ENCODE measurements around the gene SUGP1.

Gene SUGP1

GRCh38 chr19:19267305-19267704 lies 53.0 kb downstream of the SUGP1 start:
- Histone ChIP-seq H3K4me1 (ENCODE audit: insufficient read depth, low read length) (no peaks in the 10 kb centered on the region), H3K4me3 (ENCODE audit: low read depth in 1 of 2, low read length in 2 of 2) (no peak overlapping the region), H4K20me1 (ENCODE audit: insufficient read depth, low read length) (peaks cover 5% of the 10 kb centered on the region; the same call in 1 of the 2 replicates), H3K9ac (ENCODE audit: low read depth, low read length) (no peak overlapping the region), H3K36me3 (ENCODE audit: insufficient read depth, low read length) (no peaks in the 10 kb centered on the region), H3K9me3 (ENCODE audit: insufficient read depth, low read length, severe bottlenecking) (no peaks in the 10 kb centered on the region), H3K27me3 (ENCODE audit: insufficient read depth, low read length, poor library complexity) (no peaks in the 10 kb centered on the region), H3K79me2 (ENCODE audit: insufficient read depth, low read length) (no peaks in the 10 kb centered on the region), H3K4me2 (ENCODE audit: insufficient read depth, low read length) (no peak overlapping the region), H3K27ac (ENCODE audit: low read length) (no peak overlapping the region), H2AFZ (ENCODE audit: low read depth, low read length) (no peak overlapping the region)
- ATAC-seq (ENCODE audit: insufficient read depth, low read depth) (no peak), DNase-seq (no peak)
- no peak for TF ChIP-seq CTCF (IDR thresholded peaks at IDR 0.05; ENCODE audit: borderline replicate concordance, extremely low read depth, low read length, poor library complexity, severe bottlenecking)
- TF ChIP-seq EZH2 (IDR thresholded peaks at IDR 0.05; ENCODE audit: borderline replicate concordance, low read depth, low read length, severe bottlenecking) = no peak

- no peak for TF ChIP-seq CTCF (IDR thresholded peaks at IDR 0.05; ENCODE audit: borderline replicate concordance, extremely low read depth, low read length, poor library complexity, severe bottlenecking)
- no peak for TF ChIP-seq EZH2 (IDR thresholded peaks at IDR 0.05; ENCODE audit: borderline replicate concordance, low read depth, low read length, severe bottlenecking)
- H3K9me3 ChIP-seq (ENCODE audit: insufficient read depth, low read length, severe bottlenecking) = no peaks in the 10 kb centered on the region
- no peaks in the 10 kb centered on the region for H3K36me3 ChIP-seq (ENCODE audit: insufficient read depth, low read length)
- H3K27ac ChIP-seq (ENCODE audit: low read length) = no peak overlapping the region
- no peak overlapping the region for H3K4me3 ChIP-seq (ENCODE audit: low read depth in 1 of 2, low read length in 2 of 2)
- no peaks in the 10 kb centered on the region for H3K79me2 ChIP-seq (ENCODE audit: insufficient read depth, low read length)
- peaks cover under 1% of the 10 kb centered on the region; the same call in 1 of the 2 replicates for H4K20me1 ChIP-seq (ENCODE audit: insufficient read depth, low read length)
- ATAC-seq (ENCODE audit: insufficient read depth, low read depth) (no peak), DNase-seq (no peak)
- H3K4me2 ChIP-seq (ENCODE audit: insufficient read depth, low read length) = no peak overlapping the region
- H3K4me1 ChIP-seq (ENCODE audit: insufficient read depth, low read length) = no peaks in the 10 kb centered on the region
- H3K27me3 ChIP-seq (ENCODE audit: insufficient read depth, low read length, poor library complexity) = no peaks in the 10 kb centered on the region
- no peak overlapping the region for H3K9ac ChIP-seq (ENCODE audit: low read depth, low read length)
- no peak overlapping the region for H2AFZ ChIP-seq (ENCODE audit: low read depth, low read length)
These were observed 56.3 kb downstream of the SUGP1 start for GRCh38 chr19:19263886-19264487.

- Histone ChIP-seq H3K4me1 (ENCODE audit: insufficient read depth, low read length) (no peaks in the 10 kb centered on the region), H3K9ac (ENCODE audit: low read depth, low read length) (no peak overlapping the region), H3K36me3 (ENCODE audit: insufficient read depth, low read length) (no peaks in the 10 kb centered on the region), H3K4me3 (ENCODE audit: low read depth in 1 of 2, low read length in 2 of 2) (no peak overlapping the region), H3K27ac (ENCODE audit: low read length) (no peak overlapping the region), H3K4me2 (ENCODE audit: insufficient read depth, low read length) (no peak overlapping the region), H3K27me3 (ENCODE audit: insufficient read depth, low read length, poor library complexity) (no peaks in the 10 kb centered on the region), H3K79me2 (ENCODE audit: insufficient read depth, low read length) (no peaks in the 10 kb centered on the region), H2AFZ (ENCODE audit: low read depth, low read length) (no peak overlapping the region; the same call in 1 of the 2 replicates), H4K20me1 (ENCODE audit: insufficient read depth, low read length) (no peaks in the 10 kb centered on the region), H3K9me3 (ENCODE audit: insufficient read depth, low read length, severe bottlenecking) (no peaks in the 10 kb centered on the region)
- TF ChIP-seq CTCF (IDR thresholded peaks at IDR 0.05; ENCODE audit: borderline replicate concordance, extremely low read depth, low read length, poor library complexity, severe bottlenecking) = no peak
- no peak for TF ChIP-seq EZH2 (IDR thresholded peaks at IDR 0.05; ENCODE audit: borderline replicate concordance, low read depth, low read length, severe bottlenecking)
- ATAC-seq (ENCODE audit: insufficient read depth, low read depth) (no peak), DNase-seq (no peak)
These were observed 57.9 kb downstream of the SUGP1 start for GRCh38 chr19:19262190-19263057.

Measured in DND-41 (cell line).